Loucy (cell line): ENCODE data around the gene CACNA1D.

Source experiments
- EZH2phosphoT487 ChIP-seq: fragments of 200-600 bp; IDR thresholded peaks from 2 replicates; pipeline ENCODE4 v1.6.1; 2018; ENCODE audit warnings: antibody characterized with exemption, mild to moderate bottlenecking, moderate library complexity, borderline replicate concordance
- TF ChIP-seq, protein P1 (sequence below): fragments of 200-600 bp; sonication (generic); conservative IDR thresholded peaks from 2 replicates; pipeline ENCODE4 v1.5.1; 2014; ENCODE audit warnings: mild to moderate bottlenecking, antibody characterized with exemption, low read length

DNA sequence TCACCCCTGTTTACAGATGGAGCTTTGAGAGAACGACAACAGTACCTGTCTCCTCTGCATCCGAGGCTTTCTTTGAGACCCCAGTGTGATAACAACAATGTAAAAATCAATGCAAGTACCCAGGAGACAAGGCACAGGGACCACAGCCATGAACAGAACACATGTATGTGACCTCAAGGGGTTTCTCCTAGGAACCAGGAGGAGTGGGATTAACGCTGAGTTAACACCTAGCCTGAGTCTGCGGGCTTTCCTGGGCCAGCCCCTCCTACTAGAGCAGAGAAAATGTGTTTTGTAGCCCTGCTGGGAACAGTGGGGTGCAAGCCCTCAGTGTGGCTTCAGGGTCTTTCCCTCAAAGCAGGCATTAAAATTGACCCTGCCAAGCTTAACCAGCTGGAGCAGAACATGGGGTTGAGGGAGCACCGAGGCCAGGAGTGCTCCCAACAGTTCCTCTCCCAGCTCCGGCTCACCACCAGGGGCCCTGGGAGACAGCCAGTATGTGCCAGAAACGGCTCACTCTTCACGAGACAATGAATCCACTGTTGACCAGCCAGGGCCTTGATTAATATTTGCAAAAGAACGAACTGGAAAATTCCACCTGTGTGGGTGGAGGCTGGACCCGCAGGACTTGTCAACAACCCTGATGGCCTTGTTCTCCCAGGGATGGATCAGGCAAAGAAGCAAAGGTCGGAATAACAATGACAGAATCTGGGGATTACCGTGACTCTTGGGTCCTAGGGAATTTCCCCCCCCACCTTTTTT, 348.2 kb downstream of the CACNA1D start:
- TF ChIP-seq, protein P1, sequence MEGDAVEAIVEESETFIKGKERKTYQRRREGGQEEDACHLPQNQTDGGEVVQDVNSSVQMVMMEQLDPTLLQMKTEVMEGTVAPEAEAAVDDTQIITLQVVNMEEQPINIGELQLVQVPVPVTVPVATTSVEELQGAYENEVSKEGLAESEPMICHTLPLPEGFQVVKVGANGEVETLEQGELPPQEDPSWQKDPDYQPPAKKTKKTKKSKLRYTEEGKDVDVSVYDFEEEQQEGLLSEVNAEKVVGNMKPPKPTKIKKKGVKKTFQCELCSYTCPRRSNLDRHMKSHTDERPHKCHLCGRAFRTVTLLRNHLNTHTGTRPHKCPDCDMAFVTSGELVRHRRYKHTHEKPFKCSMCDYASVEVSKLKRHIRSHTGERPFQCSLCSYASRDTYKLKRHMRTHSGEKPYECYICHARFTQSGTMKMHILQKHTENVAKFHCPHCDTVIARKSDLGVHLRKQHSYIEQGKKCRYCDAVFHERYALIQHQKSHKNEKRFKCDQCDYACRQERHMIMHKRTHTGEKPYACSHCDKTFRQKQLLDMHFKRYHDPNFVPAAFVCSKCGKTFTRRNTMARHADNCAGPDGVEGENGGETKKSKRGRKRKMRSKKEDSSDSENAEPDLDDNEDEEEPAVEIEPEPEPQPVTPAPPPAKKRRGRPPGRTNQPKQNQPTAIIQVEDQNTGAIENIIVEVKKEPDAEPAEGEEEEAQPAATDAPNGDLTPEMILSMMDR: no peak
- TF ChIP-seq EZH2phosphoT487: no peak
